ENCODE data around the gene NPAS3.

DNA sequence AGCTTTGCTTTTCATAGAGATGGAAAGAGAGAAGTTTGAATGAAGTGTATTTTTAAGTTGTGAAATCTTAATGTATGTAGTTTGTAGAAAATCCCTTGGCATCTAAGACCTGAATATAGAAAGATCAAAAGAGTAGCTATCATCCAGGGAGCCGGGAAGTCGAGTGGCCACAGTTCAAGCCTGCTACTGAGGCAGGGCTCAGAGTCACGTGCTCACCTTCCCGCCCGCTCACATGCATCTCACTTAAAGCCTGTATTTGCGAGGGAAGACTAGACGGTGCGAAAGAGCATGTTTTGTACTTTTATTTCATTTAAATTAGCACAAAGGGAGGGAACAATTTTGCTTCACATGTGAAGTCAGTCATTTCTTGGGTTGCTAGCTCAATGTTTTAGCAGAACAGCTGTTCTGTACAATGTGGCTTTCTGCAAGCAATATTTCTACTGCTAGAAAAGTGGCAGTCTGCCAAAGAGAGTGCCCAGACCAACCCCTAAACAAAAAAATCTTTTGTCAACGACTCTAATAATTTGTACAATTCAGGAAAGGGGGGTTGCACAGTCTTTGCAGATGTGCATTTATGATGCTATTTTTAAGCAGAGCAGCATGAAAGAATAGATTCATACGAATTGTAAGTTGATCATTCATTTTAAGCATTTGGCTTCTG lies 290.7 kb downstream of the NPAS3 start:
- TF ChIP-seq, protein P1, sequence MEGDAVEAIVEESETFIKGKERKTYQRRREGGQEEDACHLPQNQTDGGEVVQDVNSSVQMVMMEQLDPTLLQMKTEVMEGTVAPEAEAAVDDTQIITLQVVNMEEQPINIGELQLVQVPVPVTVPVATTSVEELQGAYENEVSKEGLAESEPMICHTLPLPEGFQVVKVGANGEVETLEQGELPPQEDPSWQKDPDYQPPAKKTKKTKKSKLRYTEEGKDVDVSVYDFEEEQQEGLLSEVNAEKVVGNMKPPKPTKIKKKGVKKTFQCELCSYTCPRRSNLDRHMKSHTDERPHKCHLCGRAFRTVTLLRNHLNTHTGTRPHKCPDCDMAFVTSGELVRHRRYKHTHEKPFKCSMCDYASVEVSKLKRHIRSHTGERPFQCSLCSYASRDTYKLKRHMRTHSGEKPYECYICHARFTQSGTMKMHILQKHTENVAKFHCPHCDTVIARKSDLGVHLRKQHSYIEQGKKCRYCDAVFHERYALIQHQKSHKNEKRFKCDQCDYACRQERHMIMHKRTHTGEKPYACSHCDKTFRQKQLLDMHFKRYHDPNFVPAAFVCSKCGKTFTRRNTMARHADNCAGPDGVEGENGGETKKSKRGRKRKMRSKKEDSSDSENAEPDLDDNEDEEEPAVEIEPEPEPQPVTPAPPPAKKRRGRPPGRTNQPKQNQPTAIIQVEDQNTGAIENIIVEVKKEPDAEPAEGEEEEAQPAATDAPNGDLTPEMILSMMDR (IDR thresholded peaks at IDR 0.05), result no peak
- no peak for TF ChIP-seq POLR2A (IDR thresholded peaks at IDR 0.05)

All from breast epithelium (tissue), 3 donors.